ENCODE measurements around the gene CHMP6. TPM values are rescaled to one million over a fixed set of nuclear protein-coding genes. Genes with fewer than 3 reads are reported as not detected.

CHMP6 gene
- total RNA-seq, 4 donors from 2014 or later, result 16.7 to 23.8 (median 22.1) TPM

DNA sequence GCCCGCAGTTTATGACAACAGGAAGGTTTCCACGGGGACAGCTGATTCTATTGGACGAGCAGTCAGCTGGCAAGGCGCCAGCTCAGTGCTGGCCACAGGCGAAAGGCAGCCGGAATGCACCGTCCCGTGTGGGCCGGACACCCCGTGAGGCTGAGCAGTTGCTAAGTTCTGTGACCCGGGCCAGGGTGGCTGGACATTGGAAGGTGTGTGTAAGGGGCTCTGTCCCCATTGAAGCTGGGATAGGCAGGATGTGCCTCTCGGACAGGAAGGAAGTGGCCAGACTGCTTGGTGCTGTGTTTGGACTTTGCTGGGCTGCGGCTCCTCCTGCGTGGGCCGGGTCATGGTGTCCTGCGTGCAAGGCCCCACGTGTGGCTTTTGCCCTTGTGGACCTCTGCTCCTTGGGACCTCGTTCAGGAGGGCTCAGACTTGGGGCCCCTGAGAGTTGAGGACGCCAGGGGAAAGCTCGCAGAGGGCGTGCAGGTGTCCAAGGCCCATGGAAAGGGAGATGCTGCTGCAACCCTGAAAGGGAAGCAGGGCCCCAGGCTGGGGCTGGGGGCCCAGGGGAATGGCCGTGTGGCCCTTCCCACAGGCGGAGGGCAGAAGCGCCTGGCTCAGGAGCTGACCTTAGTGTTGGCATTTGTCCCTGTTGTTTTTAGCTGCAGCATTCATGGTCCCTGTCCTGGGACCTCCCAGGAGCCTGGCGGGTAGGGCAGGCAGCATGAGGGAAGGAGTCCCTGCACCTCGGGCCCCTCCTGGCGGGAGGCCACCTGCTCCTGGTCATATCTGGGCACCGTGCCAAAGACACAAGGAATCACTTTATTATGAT lies 53.3 kb downstream of the CHMP6 start:
- H3K27me3 ChIP-seq, result no peaks in the 10 kb centered on the region
- peaks cover 64 to 100% (median 78%) of the 10 kb centered on the region in 3 donors for H3K4me1 ChIP-seq
- H3K9me3 ChIP-seq, result no peaks in the 10 kb centered on the region
- peak overlapping the region; percentile 66 to 89 (median 86) for H3K27ac ChIP-seq
- TF ChIP-seq, protein P1, sequence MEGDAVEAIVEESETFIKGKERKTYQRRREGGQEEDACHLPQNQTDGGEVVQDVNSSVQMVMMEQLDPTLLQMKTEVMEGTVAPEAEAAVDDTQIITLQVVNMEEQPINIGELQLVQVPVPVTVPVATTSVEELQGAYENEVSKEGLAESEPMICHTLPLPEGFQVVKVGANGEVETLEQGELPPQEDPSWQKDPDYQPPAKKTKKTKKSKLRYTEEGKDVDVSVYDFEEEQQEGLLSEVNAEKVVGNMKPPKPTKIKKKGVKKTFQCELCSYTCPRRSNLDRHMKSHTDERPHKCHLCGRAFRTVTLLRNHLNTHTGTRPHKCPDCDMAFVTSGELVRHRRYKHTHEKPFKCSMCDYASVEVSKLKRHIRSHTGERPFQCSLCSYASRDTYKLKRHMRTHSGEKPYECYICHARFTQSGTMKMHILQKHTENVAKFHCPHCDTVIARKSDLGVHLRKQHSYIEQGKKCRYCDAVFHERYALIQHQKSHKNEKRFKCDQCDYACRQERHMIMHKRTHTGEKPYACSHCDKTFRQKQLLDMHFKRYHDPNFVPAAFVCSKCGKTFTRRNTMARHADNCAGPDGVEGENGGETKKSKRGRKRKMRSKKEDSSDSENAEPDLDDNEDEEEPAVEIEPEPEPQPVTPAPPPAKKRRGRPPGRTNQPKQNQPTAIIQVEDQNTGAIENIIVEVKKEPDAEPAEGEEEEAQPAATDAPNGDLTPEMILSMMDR (IDR thresholded peaks at IDR 0.05), result no peak
- TF ChIP-seq POLR2A (IDR thresholded peaks at IDR 0.05), result no peak
- H3K4me3 ChIP-seq, result peak overlapping the region in 3 of 4 donors; percentile 8 to 37 (median 16)
- DNase-seq, result no peak
- intact Hi-C loops (cut with DNase I), result no loop called here
- 70% methylated on average over 9 of the region's 28 CpGs; no CpG with 5 or more reads in 1 of the 2 donors for WGBS, 2 donors
- peaks cover 0 to 29% (median 0%) of the 10 kb centered on the region in 3 donors for H3K36me3 ChIP-seq

DNA sequence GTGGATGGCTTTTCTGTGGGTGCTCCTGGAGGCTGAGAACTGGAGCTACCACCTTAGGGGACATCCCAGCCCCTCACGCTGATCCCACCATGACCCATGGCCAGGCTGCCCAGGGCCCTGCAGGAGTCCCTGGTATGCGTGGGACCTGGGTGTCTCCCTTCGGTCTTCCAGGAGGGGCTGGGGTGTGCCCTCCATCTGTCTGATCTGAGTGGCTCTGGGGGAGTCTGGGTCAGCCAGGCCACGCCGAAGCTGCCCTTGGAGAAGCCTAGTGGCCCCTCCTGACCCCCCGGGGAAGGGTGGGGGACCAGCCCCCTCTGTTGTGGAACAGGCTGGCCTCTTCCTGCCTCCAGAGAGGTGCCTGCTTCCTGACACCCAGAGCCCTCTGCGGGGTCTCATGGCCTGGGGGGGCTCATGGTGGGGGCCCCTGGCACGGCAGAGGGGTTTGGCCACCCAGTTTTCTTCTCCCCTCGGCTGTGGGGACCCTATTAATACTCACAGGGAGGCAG lies 54.0 kb downstream of the CHMP6 start:
- H3K36me3 ChIP-seq, result peaks cover 0 to 29% (median 0%) of the 10 kb centered on the region in 3 donors
- DNase-seq, result no peak

DNA sequence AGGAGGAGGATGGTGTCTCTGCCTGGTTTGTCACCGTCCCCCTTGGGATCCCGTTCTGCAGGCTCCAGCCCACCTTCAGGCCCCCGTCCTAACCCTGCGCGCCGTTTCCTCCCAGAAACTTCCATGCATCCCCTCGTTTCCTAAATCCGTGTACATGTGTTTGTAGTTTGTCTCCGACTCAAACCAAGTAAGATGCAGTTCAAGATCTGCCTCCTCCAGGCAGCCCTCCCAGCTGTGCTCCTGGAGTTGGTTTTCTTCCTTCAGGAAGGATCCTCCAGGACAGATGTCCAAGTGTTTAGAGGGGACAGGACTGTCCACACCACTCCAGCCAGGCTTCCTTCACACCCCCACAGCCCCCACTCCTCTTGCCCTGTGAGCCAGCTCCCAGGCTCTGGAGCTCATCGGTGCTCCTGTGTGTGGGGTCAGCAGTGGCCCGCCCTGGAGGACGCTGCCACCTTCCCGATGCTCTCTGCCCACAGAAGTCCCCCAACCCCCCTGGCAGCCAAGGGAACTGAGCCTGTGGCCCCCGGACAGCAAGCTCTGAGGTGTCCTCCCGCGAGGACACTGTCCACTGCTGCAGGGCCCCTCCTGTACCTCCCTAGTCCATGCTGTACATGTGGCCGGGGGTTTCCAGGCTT lies 54.6 kb downstream of the CHMP6 start:
- H3K36me3 ChIP-seq, result peaks cover 0 to 29% (median 0%) of the 10 kb centered on the region in 3 donors
- intact Hi-C loops (cut with DNase I), result no loop called here
- no peaks in the 10 kb centered on the region for H3K9me3 ChIP-seq
- WGBS, 2 donors, result 87 to 93% methylated on average over 8 to 9 of the region's 17 CpGs
- H3K27me3 ChIP-seq, result no peaks in the 10 kb centered on the region
- TF ChIP-seq, protein P1 (IDR thresholded peaks at IDR 0.05), result no peak
- TF ChIP-seq POLR2A (IDR thresholded peaks at IDR 0.05), result peak in 1 of 4 donors; percentile 22
- no peak overlapping the region for H3K4me3 ChIP-seq
- H3K4me1 ChIP-seq, result peaks cover 64 to 100% (median 78%) of the 10 kb centered on the region in 3 donors
- no peak for DNase-seq
- peak overlapping the region; percentile 66 to 89 (median 86) for H3K27ac ChIP-seq

More for the DNA sequence above, 54.0 kb downstream of the CHMP6 start:
- no peak for TF ChIP-seq POLR2A (IDR thresholded peaks at IDR 0.05)
- TF ChIP-seq, protein P1 (IDR thresholded peaks at IDR 0.05), result no peak
- Histone ChIP-seq H3K27ac (peak overlapping the region; percentile 66 to 89 (median 86)), H3K27me3 (no peaks in the 10 kb centered on the region), H3K9me3 (no peaks in the 10 kb centered on the region), H3K4me3 (no peak overlapping the region), H3K4me1 (peaks cover 64 to 100% (median 78%) of the 10 kb centered on the region in 3 donors)
- WGBS, 2 donors, result no CpG with 5 or more reads among the region's 9 CpGs
- intact Hi-C loops (cut with DNase I), result no loop called here

DNA sequence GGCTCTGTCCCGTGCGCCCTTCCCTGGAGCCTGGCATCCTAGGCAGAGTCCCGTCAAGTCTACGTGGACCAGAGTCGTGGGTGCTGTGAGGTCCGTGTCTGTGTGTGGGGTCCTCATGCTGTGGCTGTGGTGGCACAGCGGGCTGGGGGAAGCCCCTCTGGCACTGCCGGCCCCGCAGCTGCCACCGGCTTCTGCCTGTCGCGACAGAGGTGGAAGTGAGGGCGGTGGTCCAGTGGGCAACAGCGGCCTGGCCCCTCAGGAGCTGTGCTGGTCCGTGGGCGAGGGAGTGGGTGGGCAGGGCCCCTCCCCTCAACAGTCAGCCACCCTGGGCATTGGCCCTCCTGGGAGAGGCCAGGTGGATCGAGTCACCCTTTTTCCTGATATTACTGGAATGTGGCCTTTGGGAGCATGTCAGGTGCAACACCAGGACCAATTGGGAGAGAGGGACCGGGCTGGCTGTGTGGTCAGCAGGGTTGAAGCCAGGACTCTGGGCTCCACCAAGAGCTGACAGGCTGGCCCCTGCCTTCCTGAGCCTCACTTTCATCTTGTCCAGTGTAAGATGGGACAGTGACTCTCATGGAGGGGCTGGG lies 55.2 kb downstream of the CHMP6 start:
- no peak for DNase-seq
- H3K27ac ChIP-seq, result peak overlapping the region; percentile 52 to 89 (median 76)
- no peaks in the 10 kb centered on the region for H3K27me3 ChIP-seq
- H3K4me1 ChIP-seq, result peaks cover 70 to 100% (median 83%) of the 10 kb centered on the region in 3 donors
- H3K4me3 ChIP-seq, result no peak overlapping the region
- TF ChIP-seq POLR2A (IDR thresholded peaks at IDR 0.05), result no peak
- TF ChIP-seq, protein P1 (IDR thresholded peaks at IDR 0.05), result no peak
- H3K9me3 ChIP-seq, result no peaks in the 10 kb centered on the region
- peaks cover 0 to 29% (median 0%) of the 10 kb centered on the region in 3 donors for H3K36me3 ChIP-seq
- 92% methylated on average over 11 of the region's 18 CpGs; no CpG with 5 or more reads in 1 of the 2 donors for WGBS, 2 donors
- intact Hi-C loops (cut with DNase I), result no loop called here

All from esophagus squamous epithelium (tissue), 5 donors.